Muscle layer of duodenum (tissue), 2 donors: ENCODE results near the gene SCN2B.

ENCODE experiments used
- H3K27ac ChIP-seq: one replicate; pipeline ENCODE4 v1.7.0; 2013; ENCODE audit warnings: mild to moderate bottlenecking, low read length
- H3K27me3 ChIP-seq: one replicate; pipeline ENCODE4 v1.7.0; 2013; ENCODE audit warnings: low read depth, mild to moderate bottlenecking, control low read depth, low read length
- H3K36me3 ChIP-seq, 2 donors: one replicate each; pipeline ENCODE4 v1.7.0; 2013; ENCODE audit warnings: low read length in 2 of 2, control low read depth in 1 of 2, mild to moderate bottlenecking in 1 of 2; ENCODE audit not compliant: insufficient read depth in 2 of 2, control insufficient read depth in 1 of 2
- H3K4me1 ChIP-seq, 2 donors: one replicate each; pipeline ENCODE4 v1.7.0; 2013; ENCODE audit warnings: low read length in 2 of 2, mild to moderate bottlenecking in 2 of 2, control low read depth in 1 of 2, moderate library complexity in 1 of 2; ENCODE audit not compliant: insufficient read depth in 2 of 2, control insufficient read depth in 1 of 2
- H3K4me3 ChIP-seq, 2 donors: one replicate each; pipeline ENCODE4 v1.7.0; 2013; ENCODE audit warnings: low read length in 2 of 2, low read depth in 1 of 2, mild to moderate bottlenecking in 1 of 2
- H3K9me3 ChIP-seq, 2 donors: one replicate each; pipeline ENCODE4 v1.7.0; 2013; ENCODE audit warnings: low read length in 2 of 2, control low read depth in 1 of 2, mild to moderate bottlenecking in 1 of 2; ENCODE audit not compliant: control insufficient read depth in 1 of 2
- donor health status: healthy.

The SCN2B gene

GRCh38 chr11:118136801-118137200 lies 39.6 kb downstream of the SCN2B start:
- no peaks in the 10 kb centered on the region for H3K4me1 ChIP-seq

GRCh38 chr11:118136341-118136740 lies 40.1 kb downstream of the SCN2B start:
- Histone ChIP-seq H3K4me1 (no peaks in the 10 kb centered on the region), H3K4me3 (no peak overlapping the region), H3K9me3 (no peaks in the 10 kb centered on the region), H3K36me3 (no peaks in the 10 kb centered on the region), H3K27me3 (no peaks in the 10 kb centered on the region), H3K27ac (no peak overlapping the region)

More at GRCh38 chr11:118136801-118137200, 39.6 kb downstream of the SCN2B start:
- Histone ChIP-seq H3K27me3 (no peaks in the 10 kb centered on the region), H3K36me3 (no peaks in the 10 kb centered on the region), H3K9me3 (no peaks in the 10 kb centered on the region), H3K4me3 (no peak overlapping the region), H3K27ac (no peak overlapping the region)

- H3K27me3 ChIP-seq = peaks cover under 1% of the 10 kb centered on the region
- H3K4me3 ChIP-seq = no peak overlapping the region
- no peaks in the 10 kb centered on the region for H3K4me1 ChIP-seq
- no peaks in the 10 kb centered on the region for H3K9me3 ChIP-seq
- H3K27ac ChIP-seq = no peak overlapping the region
- no peaks in the 10 kb centered on the region for H3K36me3 ChIP-seq
Observed at GRCh38 chr11:118135796-118136165, 40.7 kb downstream of the SCN2B start.

- H3K27me3 ChIP-seq = peaks cover 5% of the 10 kb centered on the region
- H3K27ac ChIP-seq = no peak overlapping the region
- H3K9me3 ChIP-seq = no peaks in the 10 kb centered on the region
- H3K36me3 ChIP-seq = no peaks in the 10 kb centered on the region
- H3K4me3 ChIP-seq = no peak overlapping the region
- no peaks in the 10 kb centered on the region for H3K4me1 ChIP-seq
Observed at GRCh38 chr11:118135051-118135795, 41.2 kb downstream of the SCN2B start.

GRCh38 chr11:118133816-118134215 lies 42.6 kb downstream of the SCN2B start:
- peaks cover 0 to 7% of the 10 kb centered on the region in 2 donors for H3K4me1 ChIP-seq
- H3K27me3 ChIP-seq = peaks cover 5% of the 10 kb centered on the region
- no peak overlapping the region for H3K4me3 ChIP-seq
- H3K27ac ChIP-seq = no peak overlapping the region
- H3K9me3 ChIP-seq = no peaks in the 10 kb centered on the region
- H3K36me3 ChIP-seq = no peaks in the 10 kb centered on the region

GRCh38 chr11:118132385-118133151 lies 43.9 kb downstream of the SCN2B start:
- H3K36me3 ChIP-seq = no peaks in the 10 kb centered on the region

GRCh38 chr11:118129471-118130172 lies 46.8 kb downstream of the SCN2B start:
- H3K27me3 ChIP-seq = peaks cover 5% of the 10 kb centered on the region
- H3K9me3 ChIP-seq = no peaks in the 10 kb centered on the region
- no peak overlapping the region for H3K27ac ChIP-seq
- peaks cover 0 to 7% of the 10 kb centered on the region in 2 donors for H3K4me1 ChIP-seq
- no peaks in the 10 kb centered on the region for H3K36me3 ChIP-seq
- H3K4me3 ChIP-seq = no peak overlapping the region

More at GRCh38 chr11:118132385-118133151, 43.9 kb downstream of the SCN2B start:
- H3K27ac ChIP-seq = no peak overlapping the region
- H3K4me1 ChIP-seq = peaks cover 0 to 7% of the 10 kb centered on the region in 2 donors
- H3K27me3 ChIP-seq = peaks cover 5% of the 10 kb centered on the region
- no peak overlapping the region for H3K4me3 ChIP-seq
- no peaks in the 10 kb centered on the region for H3K9me3 ChIP-seq

GRCh38 chr11:118128721-118129470 lies 47.5 kb downstream of the SCN2B start:
- Histone ChIP-seq H3K27me3 (peaks cover 5% of the 10 kb centered on the region), H3K9me3 (no peaks in the 10 kb centered on the region), H3K27ac (no peak overlapping the region), H3K36me3 (no peaks in the 10 kb centered on the region), H3K4me1 (peaks cover 0 to 7% of the 10 kb centered on the region in 2 donors), H3K4me3 (no peak overlapping the region)

GRCh38 chr11:118128310-118128709 lies 48.1 kb downstream of the SCN2B start:
- no peaks in the 10 kb centered on the region for H3K9me3 ChIP-seq

GRCh38 chr11:118126082-118126838 lies 50.2 kb downstream of the SCN2B start:
- Histone ChIP-seq H3K4me1 (peaks cover 0 to 7% of the 10 kb centered on the region in 2 donors), H3K9me3 (no peaks in the 10 kb centered on the region), H3K27me3 (peaks cover 5% of the 10 kb centered on the region), H3K27ac (no peak overlapping the region), H3K4me3 (no peak overlapping the region), H3K36me3 (no peaks in the 10 kb centered on the region)

More at GRCh38 chr11:118128310-118128709, 48.1 kb downstream of the SCN2B start:
- Histone ChIP-seq H3K27ac (no peak overlapping the region), H3K27me3 (peaks cover 5% of the 10 kb centered on the region), H3K4me3 (no peak overlapping the region), H3K36me3 (no peaks in the 10 kb centered on the region), H3K4me1 (peaks cover 0 to 7% of the 10 kb centered on the region in 2 donors)
